H1 (cell line): ENCODE measurements around the gene ASB13. TPM values are rescaled to one million over a fixed set of nuclear protein-coding genes. Genes with fewer than 3 reads are reported as not detected.

Source experiments
- CTCF ChIA-PET: fragments of 300-600 bp; sonication (Branson Sonifier 250); formaldehyde crosslinking; loops from one replicate; lab custom pipeline; 2021; ENCODE audit not compliant: partially characterized antibody; lab: Charles Lee
- POLR2A ChIA-PET: fragments of 300-600 bp; sonication (Branson Sonifier 250); formaldehyde crosslinking; loops from one replicate; lab custom pipeline; 2021; ENCODE audit warnings: inconsistent platforms; ENCODE audit not compliant: partially characterized antibody; lab: Charles Lee
- DNase-seq, 2 experiments: peaks; one replicate each; pipeline versions ENCODE4 v3.0.0 to v3.0.0-alpha.2; 2010 to 2022; ENCODE audit warnings: low spot score in 2 of 2, low read depth in 1 of 2, mixed read lengths in 1 of 2
- FAIRE-seq: peaks from 2 replicates; lab custom pipeline; 2011; peaks lifted over from hg19 to GRCh38; lab: Jason Lieb, UNC
- H2AFZ ChIP-seq: 2 replicates; pipeline ENCODE4 v1.8.1; 2012; ENCODE audit warnings: low read length, inconsistent platforms
- H2AK5ac ChIP-seq: 2 replicates; pipeline ENCODE4 v1.6.1; 2013; ENCODE audit warnings: low read depth, low read length
- H2BK120ac ChIP-seq: replicated peaks from 2 replicates; pipeline ENCODE3; 2013; ENCODE audit warnings: low read depth, low read length, inconsistent platforms
- H2BK12ac ChIP-seq: 2 replicates; pipeline ENCODE4 v1.6.1; 2013; ENCODE audit warnings: low read depth, low read length
- H2BK15ac ChIP-seq: 2 replicates; pipeline ENCODE4 v1.6.1; 2013; ENCODE audit warnings: low read length
- H2BK20ac ChIP-seq: 2 replicates; pipeline ENCODE4 v1.6.1; 2013; ENCODE audit warnings: low read length
- H2BK5ac ChIP-seq: 2 replicates; pipeline ENCODE4 v1.6.1; 2013; ENCODE audit warnings: low read depth, low read length
- H3K14ac ChIP-seq: 2 replicates; pipeline ENCODE4 v1.6.1; 2013; ENCODE audit warnings: inconsistent platforms; ENCODE audit not compliant: insufficient read length
- H3K18ac ChIP-seq: 2 replicates; pipeline ENCODE4 v1.6.1; 2013; ENCODE audit warnings: low read length; ENCODE audit errors: extremely low read depth
- H3K23ac ChIP-seq: 2 replicates; pipeline ENCODE4 v1.6.1; 2013; ENCODE audit warnings: inconsistent platforms; ENCODE audit not compliant: insufficient read length
- H3K23me2 ChIP-seq: 2 replicates; pipeline ENCODE4 v1.6.1; 2013; ENCODE audit warnings: low read depth, low read length
- H3K27ac ChIP-seq: 2 replicates; pipeline ENCODE4 v1.6.1; 2011; ENCODE audit warnings: low read depth, low read length, inconsistent platforms
- H3K27me3 ChIP-seq, 4 experiments: replicated peaks in 1 of 4; 1 replicate in 1 of 4; 2 replicates in 3 of 4; pipeline versions ENCODE4 v1.6.1 to v1.8.1; 2011 to 2013; ENCODE audit warnings: low read length in 3 of 4, mild to moderate bottlenecking in 3 of 4, inconsistent platforms in 2 of 4, mixed read lengths in 2 of 4, moderate library complexity in 1 of 4; ENCODE audit not compliant: control insufficient read depth in 3 of 4, insufficient read depth in 3 of 4; ENCODE audit errors: extremely low read depth in 1 of 4
- H3K36me3 ChIP-seq, 4 experiments: 2 replicates each; pipeline versions ENCODE4 v1.6.1 to v1.8.1; 2011 to 2013; ENCODE audit warnings: mild to moderate bottlenecking in 4 of 4, low read length in 3 of 4, moderate library complexity in 2 of 4, control low read depth in 1 of 4, inconsistent platforms in 1 of 4; ENCODE audit not compliant: insufficient read depth in 4 of 4, control insufficient read depth in 2 of 4
- H3K4ac ChIP-seq: replicated peaks from 2 replicates; pipeline ENCODE3; 2013; ENCODE audit warnings: low read length, low read depth, mixed read lengths, inconsistent platforms; ENCODE audit not compliant: insufficient read length
- H3K4me1 ChIP-seq, 4 experiments: replicated peaks in 1 of 4; 1 replicate in 1 of 4; 2 replicates in 3 of 4; pipeline versions ENCODE4 v1.6.1 to v1.8.1; 2011 to 2013; ENCODE audit warnings: low read length in 3 of 4, inconsistent platforms in 2 of 4, mixed read lengths in 1 of 4; ENCODE audit not compliant: insufficient read depth in 4 of 4, control insufficient read depth in 3 of 4
- H3K4me2 ChIP-seq, 2 experiments: 2 replicates each; pipeline versions ENCODE4 v1.6.1 to v1.8.1; 2011 to 2013; ENCODE audit warnings: low read depth in 2 of 2, low read length in 2 of 2, control low read depth in 1 of 2, inconsistent platforms in 1 of 2, mild to moderate bottlenecking in 1 of 2; ENCODE audit not compliant: insufficient read depth in 1 of 2
- H3K4me3 ChIP-seq, 4 experiments: fragments of 200-600, 300-600 bp in 1 of 4; sonication (generic), shearing (Covaris generic), sonication (Bioruptor Twin) in 1 of 4; 2 replicates each; pipeline versions ENCODE4 v1.5.1 to v1.8.1; 2011 to 2016; ENCODE audit warnings: low read length in 4 of 4, low read depth in 3 of 4, control low read depth in 2 of 4, inconsistent platforms in 2 of 4, mild to moderate bottlenecking in 2 of 4, mixed read lengths in 1 of 4, moderate library complexity in 1 of 4; ENCODE audit not compliant: insufficient read depth in 2 of 4; ENCODE audit errors: extremely low read depth in 1 of 4
- H3K56ac ChIP-seq: replicated peaks from 2 replicates; pipeline ENCODE3; 2013; ENCODE audit warnings: low read depth, mild to moderate bottlenecking, mixed read lengths, low read length, inconsistent platforms; ENCODE audit not compliant: insufficient read length
- H3K79me1 ChIP-seq: 2 replicates; pipeline ENCODE4 v1.6.1; 2013; ENCODE audit warnings: low read depth, low read length, control low read depth
- H3K79me2 ChIP-seq, 2 experiments: 2 replicates each; pipeline versions ENCODE4 v1.6.1 to v1.8.1; 2012 to 2013; ENCODE audit warnings: low read length in 2 of 2, mild to moderate bottlenecking in 2 of 2, inconsistent platforms in 1 of 2; ENCODE audit not compliant: insufficient read depth in 2 of 2, control insufficient read depth in 1 of 2
- H3K9ac ChIP-seq, 4 experiments: replicated peaks in 1 of 4; 1 replicate in 1 of 4; 2 replicates in 3 of 4; pipeline versions ENCODE4 v1.6.1 to v1.8.1; 2011 to 2013; ENCODE audit warnings: low read depth in 3 of 4, low read length in 3 of 4, control low read depth in 2 of 4, mild to moderate bottlenecking in 2 of 4, moderate library complexity in 2 of 4, inconsistent platforms in 1 of 4; ENCODE audit errors: extremely low read depth in 1 of 4
- H3K9me3 ChIP-seq, 2 experiments: 2 replicates each; pipeline versions ENCODE4 v1.6.1 to v1.8.1; 2012 to 2013; ENCODE audit warnings: mild to moderate bottlenecking in 2 of 2, moderate library complexity in 2 of 2, control low read depth in 1 of 2, inconsistent platforms in 1 of 2, low read depth in 1 of 2, low read length in 1 of 2, mixed read lengths in 1 of 2; ENCODE audit not compliant: insufficient read depth in 2 of 2
- H4K20me1 ChIP-seq, 2 experiments: replicated peaks in 1 of 2; 2 replicates each; pipeline versions ENCODE3 to v1.8.1; 2011 to 2013; ENCODE audit warnings: inconsistent platforms in 2 of 2, low read length in 2 of 2, mild to moderate bottlenecking in 1 of 2; ENCODE audit not compliant: insufficient read depth in 2 of 2, control insufficient read depth in 1 of 2
- H4K5ac ChIP-seq: 2 replicates; pipeline ENCODE4 v1.6.1; 2013; ENCODE audit warnings: low read length, low read depth, mixed read lengths, inconsistent platforms; ENCODE audit not compliant: insufficient read length
- H4K8ac ChIP-seq: 2 replicates; pipeline ENCODE4 v1.8.0; 2013; ENCODE audit warnings: mild to moderate bottlenecking, moderate library complexity, low read length, inconsistent platforms; ENCODE audit not compliant: insufficient read depth; ENCODE audit errors: extremely low read depth
- H4K91ac ChIP-seq: replicated peaks from 2 replicates; pipeline ENCODE3; 2013; ENCODE audit warnings: low read length, mixed read lengths, inconsistent platforms; ENCODE audit not compliant: insufficient read length
- CHD1 ChIP-seq: IDR thresholded peaks from 2 replicates; pipeline ENCODE4 v1.6.1; 2012; ENCODE audit warnings: low read depth, low read length, improper control_type of control experiment
- CTBP2 ChIP-seq: IDR thresholded peaks from 2 replicates; pipeline ENCODE4 v1.7.0; 2011; ENCODE audit warnings: borderline replicate concordance, mild to moderate bottlenecking, moderate library complexity, mixed read lengths, low read length; ENCODE audit not compliant: insufficient read depth, insufficient read length
- GABPA ChIP-seq: IDR thresholded peaks from 2 replicates; pipeline ENCODE4 v1.6.1; 2011; ENCODE audit warnings: mild to moderate bottlenecking, low read length, moderate library complexity, borderline replicate concordance; ENCODE audit not compliant: insufficient read depth
- POU5F1 ChIP-seq: IDR thresholded peaks from 2 replicates; pipeline ENCODE4 v1.6.1; 2011; ENCODE audit warnings: low read depth, mild to moderate bottlenecking, low read length, moderate library complexity
- SAP30 ChIP-seq: fragments of 300-600 bp; sonication (generic); IDR thresholded peaks from 2 replicates; pipeline ENCODE4 v1.7.1; 2012; ENCODE audit warnings: low read length, moderate library complexity, mild to moderate bottlenecking, inconsistent platforms; ENCODE audit not compliant: insufficient read depth, insufficient replicate concordance
- SIX5 ChIP-seq: IDR thresholded peaks from 2 replicates; pipeline ENCODE4 v1.6.1; 2011; ENCODE audit warnings: mild to moderate bottlenecking, low read depth, low read length
- YY1 ChIP-seq: IDR thresholded peaks from 2 replicates; pipeline ENCODE4 v1.6.1; 2011; ENCODE audit warnings: low read depth, mild to moderate bottlenecking, low read length
- WGBS, 2 experiments: shearing (Covaris generic) in 1 of 2; methylation state at CpG; one replicate each; pipeline versions ENCODE4 v1.1.6 to v1.1.7; 2013 to 2015; ENCODE audit warnings: low lambda C conversion rate in 2 of 2, mixed read lengths in 2 of 2, inconsistent platforms in 1 of 2, low coverage in 1 of 2, missing lambda C conversion rate in 1 of 2; ENCODE audit not compliant: insufficient replicate concordance in 2 of 2, insufficient coverage in 1 of 2, insufficient read length in 1 of 2; ENCODE audit errors: extremely low coverage in 1 of 2, missing lambda C conversion rate in 1 of 2; 5-methylcytosine and 5-hydroxymethylcytosine counted together
- polyA plus RNA-seq, 7 experiments: library from polyadenylated mRNA; depleted of rRNA in 3 of 7; stranded (reverse) in 5 of 7; unstranded in 2 of 7; fragments of >200 nt in 5 of 7; fragments of 200-250 nt in 2 of 7; gene quantifications; 1 replicate in 5 of 7; 2 replicates in 1 of 7; 4 replicates in 1 of 7; pipeline versions ENCODE4 v1.2.1 to v1.2.3, GENCODE V29; 2011 to 2013; ENCODE audit warnings: missing spikeins in 2 of 7, mixed read lengths in 2 of 7
- total RNA-seq: library from RNA; stranded (reverse); fragmentation: NEBNext Ultra II Directional; extraction: Animal tissue kit (Norgen Biotek cat#: 25700); gene quantifications from 2 replicates; pipeline ENCODE4 v1.2.1, GENCODE V29; 2021

ASB13 gene
- total and polyA plus RNA-seq, 2 of the 8 experiments (the other 6 are each of a cell fraction or from before 2014, with no cell fraction given), result 12.3 to 20.2 TPM

DNA sequence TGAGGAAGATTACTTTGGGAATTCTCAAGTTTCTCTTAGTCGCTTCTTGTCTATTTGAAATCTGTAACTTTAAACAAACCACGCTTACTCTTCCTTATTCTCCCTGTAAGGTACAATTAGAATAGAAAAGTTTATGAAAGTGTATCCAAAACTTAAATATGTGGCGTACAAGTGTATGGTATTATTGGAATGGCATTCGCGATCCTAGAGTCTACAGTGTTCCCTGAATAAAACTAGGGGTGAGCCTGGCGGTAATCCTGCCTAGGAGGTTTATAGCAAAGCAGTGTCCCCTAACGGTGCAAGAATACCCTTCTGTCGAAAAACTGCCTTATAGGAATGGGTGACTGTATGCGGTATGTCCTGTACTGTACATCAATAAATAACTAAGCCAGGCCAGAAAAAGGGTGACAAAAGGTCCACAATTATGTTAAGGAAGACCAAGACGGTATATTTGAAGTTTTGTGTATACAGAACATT is 19.4 kb upstream of the ASB13 start:
- Histone ChIP-seq H4K20me1 (peaks cover 4 to 8% of the 10 kb centered on the region in 2 experiments), H3K9me3 (0 out of 4 replicates have a peak, but pooled peaks cover 0 to 3% of the 10 kb centered on the region in 2 experiments), H3K23ac (no peak overlapping the region), H3K79me1 (0 out of 2 replicates have a peak, but pooled peaks cover 2% of the 10 kb centered on the region), H3K18ac (no peak overlapping the region), H3K4ac (no peak overlapping the region), H2BK15ac (no peak overlapping the region), H3K27me3 (peaks cover 0 to 16% (median 4%) of the 10 kb centered on the region in 4 experiments; a peak in 4 of 7 replicates), H3K27ac (no peak overlapping the region), H3K14ac (no peak overlapping the region), H2BK12ac (no peak overlapping the region), H2AK5ac (no peak overlapping the region), H3K36me3 (no peaks in the 10 kb centered on the region), H3K4me1 (peaks cover 0 to 5% (median 1%) of the 10 kb centered on the region in 4 experiments; a peak in 2 of 7 replicates), H3K23me2 (no peaks in the 10 kb centered on the region), H2BK120ac (no peak overlapping the region), H2BK20ac (no peak overlapping the region), H3K79me2 (peaks cover 8 to 57% of the 10 kb centered on the region in 2 experiments), H3K4me3 (peak overlapping the region; percentile 51 to 70 (median 60)), H3K9ac (peak overlapping the region in 1 of 4 experiments; percentile 79; a peak in 2 of 7 replicates), H3K4me2 (peak overlapping the region; percentile 43 to 88), H3K56ac (no peak overlapping the region), H2AFZ (no peak overlapping the region), H4K5ac (no peak overlapping the region), H2BK5ac (no peak overlapping the region), H4K91ac (no peak overlapping the region), H4K8ac (no peak overlapping the region)
- TF ChIP-seq YY1 (no peak), SIX5 (no peak), SAP30 (no peak), POU5F1 (no peak), GABPA (no peak), CHD1 (no peak), CTBP2 (no peak)
- ChIA-PET CTCF (no interaction called here), POLR2A (no interaction called here)
- no peak for FAIRE-seq
- DNase-seq, result no peak
- 23% methylated on average over 10 of the region's 10 CpGs; no CpG with 5 or more reads in 1 of the 2 experiments for WGBS, 2 experiments
